Duodenal mucosa (tissue), 2 donors: ENCODE data around the gene ZGPAT.

Experiments
- H3K27ac ChIP-seq: one replicate; pipeline ENCODE4 v1.7.0; 2013; ENCODE audit warnings: low read depth, low read length
- H3K27me3 ChIP-seq, 2 donors: one replicate each; pipeline ENCODE4 v1.7.0; 2013; ENCODE audit warnings: low read length in 2 of 2, control low read depth in 1 of 2; ENCODE audit not compliant: insufficient read depth in 2 of 2, control insufficient read depth in 1 of 2
- H3K36me3 ChIP-seq, 2 donors: one replicate each; pipeline ENCODE4 v1.7.0; 2013; ENCODE audit warnings: low read length in 2 of 2, control low read depth in 1 of 2; ENCODE audit not compliant: insufficient read depth in 2 of 2, control insufficient read depth in 1 of 2
- H3K4me1 ChIP-seq, 2 donors: one replicate each; pipeline ENCODE4 v1.7.0; 2013; ENCODE audit warnings: low read length in 2 of 2, control low read depth in 1 of 2; ENCODE audit not compliant: insufficient read depth in 2 of 2, control insufficient read depth in 1 of 2
- H3K4me3 ChIP-seq, 2 donors: one replicate each; pipeline ENCODE4 v1.7.0; 2013; ENCODE audit warnings: low read length in 2 of 2, low read depth in 1 of 2
- H3K9ac ChIP-seq, 2 donors: one replicate each; pipeline ENCODE4 v1.7.0; 2013; ENCODE audit warnings: low read length in 2 of 2, low read depth in 1 of 2
- H3K9me3 ChIP-seq, 2 donors: one replicate each; pipeline ENCODE4 v1.7.0; 2013; ENCODE audit warnings: low read length in 2 of 2, control low read depth in 1 of 2; ENCODE audit not compliant: control insufficient read depth in 1 of 2

Gene ZGPAT

GRCh38 chr20:63692436-63693082 lies 15.3 kb upstream of the ZGPAT start:
- Histone ChIP-seq H3K27ac (no peak overlapping the region), H3K9ac (no peak overlapping the region), H3K4me1 (peaks cover 23 to 36% of the 10 kb centered on the region in 2 donors), H3K9me3 (no peaks in the 10 kb centered on the region), H3K27me3 (no peaks in the 10 kb centered on the region), H3K4me3 (no peak overlapping the region), H3K36me3 (peaks cover 0 to 4% of the 10 kb centered on the region in 2 donors)

DNA sequence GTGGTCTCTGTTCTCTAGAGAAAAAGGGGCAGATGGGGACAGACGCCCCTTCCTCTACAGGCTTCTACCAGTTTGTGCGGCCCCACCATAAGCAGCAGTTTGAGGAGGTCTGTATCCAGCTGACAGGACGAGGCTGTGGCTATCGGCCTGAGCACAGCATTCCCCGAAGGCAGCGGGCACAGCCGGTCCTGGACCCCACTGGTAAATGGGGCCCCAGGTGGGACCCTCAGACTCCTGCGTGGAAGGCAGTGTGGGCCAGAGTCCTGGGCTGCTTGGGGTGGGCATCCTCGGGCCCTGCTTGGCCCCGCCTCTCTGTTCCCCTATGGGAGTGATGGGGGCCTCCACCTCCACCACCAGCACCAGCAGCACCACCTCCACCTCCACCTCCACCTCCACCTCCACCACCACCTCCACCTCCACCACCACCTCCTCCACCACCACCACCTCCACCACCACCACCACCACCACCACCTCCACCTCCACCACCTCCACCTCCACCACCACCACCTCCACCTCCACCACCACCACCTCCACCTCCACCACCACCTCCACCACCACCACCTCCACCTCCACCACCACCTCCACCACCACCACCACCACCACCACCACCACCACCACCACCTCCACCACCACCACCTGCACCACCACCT lies 14.6 kb upstream of the ZGPAT start:
- Histone ChIP-seq H3K36me3 (peaks cover 0 to 4% of the 10 kb centered on the region in 2 donors), H3K4me1 (peaks cover 23 to 34% of the 10 kb centered on the region in 2 donors), H3K9me3 (no peaks in the 10 kb centered on the region), H3K27ac (no peak overlapping the region), H3K4me3 (no peak overlapping the region), H3K9ac (no peak overlapping the region), H3K27me3 (no peaks in the 10 kb centered on the region)

DNA sequence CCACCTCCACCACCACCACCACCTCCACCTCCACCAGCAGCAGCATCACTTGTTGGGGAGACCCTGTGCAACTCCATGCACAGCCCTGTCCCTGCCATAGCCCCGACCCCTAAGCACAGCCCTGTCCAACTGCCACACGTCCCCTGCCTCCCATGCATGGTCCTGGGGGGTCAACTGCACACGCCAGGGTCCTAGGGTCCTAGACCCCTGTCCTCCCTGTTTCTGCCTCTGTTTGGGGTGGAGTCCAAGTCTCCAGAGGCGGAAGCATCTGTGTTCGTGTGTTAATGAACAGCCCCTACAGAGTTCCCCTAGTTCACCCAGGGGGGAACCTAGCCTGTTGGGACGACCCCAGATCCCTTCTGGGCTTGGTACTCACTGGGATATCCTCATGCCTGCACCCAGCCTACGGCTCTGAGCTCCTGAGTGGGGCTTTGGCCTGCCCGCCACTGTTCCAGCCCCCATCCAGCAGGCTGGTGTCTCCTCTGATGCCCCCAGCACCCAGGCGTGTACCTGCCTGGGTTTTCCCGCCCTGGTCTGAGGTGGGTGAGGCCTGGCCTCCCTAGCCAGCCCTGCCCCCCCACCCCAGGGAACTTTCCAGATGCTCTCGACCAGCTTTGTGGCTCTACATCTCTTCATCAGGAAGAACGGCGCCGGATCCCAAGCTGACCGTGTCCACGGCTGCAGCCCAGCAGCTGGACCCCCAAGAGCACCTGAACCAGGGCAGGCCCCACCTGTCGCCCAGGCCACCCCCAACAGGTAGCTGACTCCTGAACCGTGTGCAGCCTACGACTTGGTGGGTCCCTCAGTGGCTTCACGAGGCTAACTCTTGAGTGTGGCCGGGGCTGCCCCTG lies 13.9 kb upstream of the ZGPAT start:
- Histone ChIP-seq H3K36me3 (peaks cover 0 to 4% of the 10 kb centered on the region in 2 donors), H3K9ac (no peak overlapping the region), H3K27me3 (no peaks in the 10 kb centered on the region), H3K4me1 (peaks cover 23 to 38% of the 10 kb centered on the region in 2 donors), H3K4me3 (no peak overlapping the region), H3K27ac (no peak overlapping the region), H3K9me3 (no peaks in the 10 kb centered on the region)

DNA sequence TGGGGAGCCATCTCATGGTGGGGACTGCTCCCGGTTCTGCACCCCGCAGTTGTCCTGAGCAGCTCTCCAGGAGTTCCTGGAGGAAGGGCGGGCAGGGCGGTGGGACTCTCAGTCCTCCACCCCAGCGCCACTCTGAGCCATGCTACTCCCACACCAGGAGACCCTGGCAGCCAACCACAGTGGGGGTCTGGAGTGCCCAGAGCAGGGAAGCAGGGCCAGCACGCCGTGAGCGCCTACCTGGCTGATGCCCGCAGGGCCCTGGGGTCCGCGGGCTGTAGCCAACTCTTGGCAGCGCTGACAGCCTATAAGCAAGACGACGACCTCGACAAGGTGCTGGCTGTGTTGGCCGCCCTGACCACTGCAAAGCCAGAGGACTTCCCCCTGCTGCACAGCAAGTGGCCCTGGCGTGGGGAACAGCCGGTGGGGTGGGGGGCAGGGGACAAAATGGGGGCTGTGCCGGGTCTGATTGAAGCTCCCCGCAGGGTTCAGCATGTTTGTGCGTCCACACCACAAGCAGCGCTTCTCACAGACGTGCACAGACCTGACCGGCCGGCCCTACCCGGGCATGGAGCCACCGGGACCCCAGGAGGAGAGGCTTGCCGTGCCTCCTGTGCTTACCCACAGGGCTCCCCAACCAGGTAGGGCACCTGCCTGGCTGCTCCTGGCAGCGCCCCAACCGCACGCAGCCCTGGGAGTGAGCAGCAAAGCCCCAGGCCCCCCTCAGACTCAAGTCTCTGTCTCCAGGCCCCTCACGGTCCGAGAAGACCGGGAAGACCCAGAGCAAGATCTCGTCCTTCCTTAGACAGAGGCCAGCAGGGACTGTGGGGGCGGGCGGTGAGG lies 13.0 kb upstream of the ZGPAT start:
- Histone ChIP-seq H3K4me3 (no peak overlapping the region), H3K27me3 (no peaks in the 10 kb centered on the region), H3K9me3 (no peaks in the 10 kb centered on the region), H3K36me3 (peaks cover 0 to 4% of the 10 kb centered on the region in 2 donors), H3K9ac (no peak overlapping the region), H3K27ac (no peak overlapping the region), H3K4me1 (peaks cover 23 to 42% of the 10 kb centered on the region in 2 donors)

- Histone ChIP-seq H3K27me3 (no peaks in the 10 kb centered on the region), H3K27ac (no peak overlapping the region), H3K4me3 (no peak overlapping the region), H3K9me3 (no peaks in the 10 kb centered on the region), H3K36me3 (peaks cover 0 to 4% of the 10 kb centered on the region in 2 donors), H3K9ac (no peak overlapping the region), H3K4me1 (peaks cover 23 to 40% of the 10 kb centered on the region in 2 donors)
Observed at GRCh38 chr20:63695424-63696305, 12.2 kb upstream of the ZGPAT start.

DNA sequence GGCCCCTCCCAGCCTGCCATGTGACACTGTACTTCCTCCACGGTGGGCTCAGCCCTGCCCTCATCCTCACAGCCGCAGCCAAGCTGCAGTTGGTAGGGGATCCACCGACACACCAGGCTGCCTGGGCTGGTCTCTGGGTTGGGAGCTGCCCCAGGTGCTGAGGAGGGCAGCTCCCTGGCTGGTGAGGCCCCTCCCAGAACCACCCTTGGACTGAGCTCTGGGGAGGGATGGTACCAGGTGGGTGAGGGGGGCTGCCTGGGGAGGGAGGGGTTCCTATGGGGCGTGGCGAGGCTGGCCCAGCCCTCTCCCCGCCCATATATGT lies 11.6 kb upstream of the ZGPAT start:
- Histone ChIP-seq H3K9ac (no peak overlapping the region), H3K4me1 (peaks cover 23 to 40% of the 10 kb centered on the region in 2 donors), H3K4me3 (peak overlapping the region in 1 of 2 donors; percentile 40), H3K36me3 (peaks cover 0 to 4% of the 10 kb centered on the region in 2 donors), H3K27me3 (no peaks in the 10 kb centered on the region), H3K27ac (no peak overlapping the region), H3K9me3 (no peaks in the 10 kb centered on the region)

GRCh38 chr20:63696628-63697356 lies 11.0 kb upstream of the ZGPAT start, which contains the start of gene TNFRSF6B:
TSS of gene TNFRSF6B (plus strand) at chr20:63696652. CDS start at chr20:63696768, 116 bp downstream.
- Histone ChIP-seq H3K27ac (no peak within 1 kb of the TSS), H3K4me1 (peaks cover 23 to 38% of the 10 kb centered on the region in 2 donors), H3K36me3 (peaks cover 0 to 4% of the 10 kb centered on the region in 2 donors), H3K9ac (peak within 1 kb of the TSS; percentile 25 to 33), H3K4me3 (peak within 1 kb of the TSS; percentile 40 to 48), H3K27me3 (no peaks in the 10 kb centered on the region), H3K9me3 (no peaks in the 10 kb centered on the region)

- peaks cover 0 to 4% of the 10 kb centered on the region in 2 donors for H3K36me3 ChIP-seq
- peak overlapping the region; percentile 40 to 48 for H3K4me3 ChIP-seq
- H3K9ac ChIP-seq = peak overlapping the region in 1 of 2 donors; percentile 33
- H3K27ac ChIP-seq = no peak overlapping the region
- H3K9me3 ChIP-seq = no peaks in the 10 kb centered on the region
- no peaks in the 10 kb centered on the region for H3K27me3 ChIP-seq
- peaks cover 17 to 32% of the 10 kb centered on the region in 2 donors for H3K4me1 ChIP-seq
Observed at GRCh38 chr20:63697357-63697867, 10.4 kb upstream of the ZGPAT start.
